SIG-M5 treated with dmso at 0.1 percent for 504 hours (cell line): Measurements from ENCODE around the gene SMIM20.
A peak's percentile ranks its signal among the peaks of the same experiment; 100 is the strongest.

Experiments
- DNase-seq: peaks from one replicate; lab custom pipeline; 2025; ENCODE audit not compliant: unreplicated experiment; lab: John Stamatoyannopoulos, UW

SMIM20 gene

DNA sequence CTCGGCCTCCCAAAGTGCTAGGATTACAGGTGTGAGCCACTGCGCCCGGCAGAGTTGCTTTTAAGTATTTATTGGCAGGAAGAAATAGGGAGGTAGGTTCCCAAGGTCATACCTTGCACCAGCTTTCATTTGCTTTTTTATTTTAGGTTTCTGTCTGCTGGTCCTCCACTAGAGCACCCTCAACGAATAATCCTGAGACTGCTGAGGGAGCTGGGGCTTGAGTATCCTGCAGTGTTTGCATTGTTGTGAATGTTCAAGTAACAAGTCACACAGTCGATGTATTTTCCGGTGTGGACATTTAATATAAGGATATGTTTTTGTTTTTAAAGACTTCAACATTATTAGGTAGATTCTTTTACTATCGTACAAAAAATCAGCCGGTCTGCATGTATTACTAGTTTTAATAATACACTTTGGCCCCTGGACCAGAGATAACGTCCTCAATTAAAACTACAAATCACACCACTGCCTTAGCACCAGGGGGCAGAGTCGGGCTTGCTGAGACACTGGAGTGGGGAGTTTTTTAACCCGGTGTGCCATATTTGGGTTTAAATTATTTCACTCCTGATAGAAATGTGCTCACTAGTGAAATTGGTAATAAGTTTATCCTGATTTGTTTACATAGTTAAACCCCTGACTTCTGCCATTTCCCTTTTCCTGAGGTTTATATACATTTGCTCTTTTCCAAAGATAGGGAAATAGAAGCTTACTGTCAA, 11.6 kb downstream of the SMIM20 start:
- peak; percentile 9 for DNase-seq

DNA sequence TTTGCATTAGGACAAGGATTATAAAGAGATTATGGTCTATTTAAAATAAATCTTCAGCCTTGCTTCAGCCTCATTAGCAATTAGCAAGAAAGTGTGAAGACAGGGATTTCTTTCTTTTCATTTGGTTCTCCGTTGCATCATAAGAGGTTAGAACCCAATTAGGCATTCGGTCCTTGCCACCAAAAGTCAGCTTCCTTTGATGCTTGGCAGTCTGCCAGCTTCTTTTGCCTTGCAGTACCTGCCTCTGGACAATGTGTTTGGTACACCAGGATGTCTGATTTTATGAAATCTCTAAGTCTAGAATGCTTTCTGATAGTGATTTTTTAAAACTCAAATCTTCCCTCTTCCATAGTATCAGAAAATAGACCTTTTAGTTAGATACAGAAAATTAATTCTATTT, 12.4 kb downstream of the SMIM20 start:
- DNase-seq: no peak

DNA sequence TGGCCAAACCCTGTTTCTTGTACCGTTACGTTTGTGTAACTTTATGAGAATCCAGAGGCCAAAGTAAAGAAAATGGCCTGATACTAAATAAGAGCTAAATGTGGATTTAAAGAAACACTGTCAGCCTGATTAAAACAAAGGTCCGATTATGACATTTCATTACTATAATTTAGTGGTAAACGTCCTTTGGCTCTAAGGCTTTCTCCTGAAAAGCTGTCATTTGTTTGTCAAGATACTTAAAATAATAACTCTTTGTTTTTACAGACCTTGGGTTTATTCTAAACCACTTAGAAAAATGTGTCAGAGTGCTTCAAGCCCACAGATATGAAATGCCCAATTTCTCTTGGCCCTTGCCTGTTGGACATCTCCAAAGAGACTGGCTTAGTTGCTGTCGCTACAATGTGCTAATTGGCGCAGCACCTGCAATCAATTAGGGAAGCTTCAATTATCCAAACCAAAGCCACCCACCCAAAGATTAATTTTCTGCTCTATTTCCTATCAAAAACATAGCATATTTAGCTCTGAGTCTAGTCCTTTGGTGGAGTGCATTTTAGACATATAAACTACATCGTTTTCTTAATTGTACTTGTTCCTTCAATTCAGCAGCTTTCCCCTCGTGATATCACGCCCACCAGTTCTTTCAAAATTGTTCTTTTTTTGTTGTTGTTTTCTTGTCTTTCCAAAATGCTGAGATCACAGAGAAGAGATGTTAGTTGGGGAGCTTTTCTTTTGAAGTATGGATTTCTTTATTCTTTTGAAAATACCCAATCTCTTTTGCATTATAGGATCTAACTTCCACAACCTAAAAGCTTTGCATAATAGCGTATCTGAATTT, 13.6 kb downstream of the SMIM20 start:
- no peak for DNase-seq

DNA sequence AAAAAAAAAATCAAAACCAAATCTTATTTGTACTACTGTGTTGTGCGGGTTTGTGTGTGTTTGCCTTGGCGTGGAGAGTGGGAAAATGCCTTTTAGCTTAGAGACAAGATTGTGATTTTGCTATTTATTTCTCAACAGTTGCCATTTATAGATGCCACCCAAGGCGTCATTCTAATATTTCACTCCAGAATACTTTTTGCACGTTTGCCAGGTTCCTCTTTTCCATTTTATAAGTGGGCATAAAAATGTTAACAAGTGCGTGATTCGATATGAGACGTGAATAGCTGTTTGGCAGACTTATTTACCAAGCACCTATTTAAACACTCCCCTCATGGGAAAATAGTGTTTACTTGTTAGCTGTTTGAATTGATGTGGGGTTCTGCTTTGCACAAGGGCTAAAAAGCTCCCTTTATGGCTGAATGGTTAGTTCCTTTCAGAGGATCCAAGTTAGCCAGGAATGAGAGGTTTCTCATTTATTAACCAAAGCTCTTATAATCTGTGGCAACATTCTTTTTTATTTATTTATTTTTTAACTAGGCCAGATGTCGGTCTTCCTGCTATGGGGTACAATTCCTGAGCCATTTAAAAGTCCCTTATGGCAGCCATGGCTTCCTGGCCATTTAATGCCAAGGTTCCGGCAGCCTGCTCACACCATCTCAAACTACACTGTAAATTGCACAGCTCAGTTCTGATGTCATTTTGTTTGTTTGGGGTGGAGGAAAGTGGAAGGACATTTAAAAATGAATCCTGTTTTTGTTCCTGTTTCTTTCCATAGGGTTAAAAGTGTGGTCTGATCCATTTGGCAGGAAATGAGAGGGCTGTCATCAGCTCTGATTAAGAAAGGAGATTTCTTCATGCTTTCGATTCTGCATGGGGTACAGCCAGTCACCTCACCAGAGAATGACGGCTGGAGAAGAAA, 14.6 kb downstream of the SMIM20 start:
- DNase-seq: peak; percentile 57

DNA sequence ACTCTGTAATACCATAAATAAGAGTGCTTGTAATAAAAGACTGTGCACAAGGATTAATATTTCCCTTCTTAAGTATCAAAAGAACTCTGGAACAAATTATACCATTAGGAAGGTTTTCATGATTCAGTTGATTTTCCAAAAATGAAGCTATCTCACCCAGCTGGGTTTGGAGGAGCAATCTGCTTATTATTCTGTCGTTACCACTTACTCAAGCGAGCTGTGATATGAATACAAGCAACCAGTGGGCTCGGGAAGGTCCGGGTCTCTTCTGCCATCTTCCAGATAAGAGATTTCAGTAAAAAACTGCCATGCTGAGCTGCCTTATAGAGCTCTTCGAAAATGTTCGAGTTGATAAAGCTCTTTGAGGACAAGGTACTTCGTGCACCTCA, 15.3 kb downstream of the SMIM20 start:
- DNase-seq: no peak

DNA sequence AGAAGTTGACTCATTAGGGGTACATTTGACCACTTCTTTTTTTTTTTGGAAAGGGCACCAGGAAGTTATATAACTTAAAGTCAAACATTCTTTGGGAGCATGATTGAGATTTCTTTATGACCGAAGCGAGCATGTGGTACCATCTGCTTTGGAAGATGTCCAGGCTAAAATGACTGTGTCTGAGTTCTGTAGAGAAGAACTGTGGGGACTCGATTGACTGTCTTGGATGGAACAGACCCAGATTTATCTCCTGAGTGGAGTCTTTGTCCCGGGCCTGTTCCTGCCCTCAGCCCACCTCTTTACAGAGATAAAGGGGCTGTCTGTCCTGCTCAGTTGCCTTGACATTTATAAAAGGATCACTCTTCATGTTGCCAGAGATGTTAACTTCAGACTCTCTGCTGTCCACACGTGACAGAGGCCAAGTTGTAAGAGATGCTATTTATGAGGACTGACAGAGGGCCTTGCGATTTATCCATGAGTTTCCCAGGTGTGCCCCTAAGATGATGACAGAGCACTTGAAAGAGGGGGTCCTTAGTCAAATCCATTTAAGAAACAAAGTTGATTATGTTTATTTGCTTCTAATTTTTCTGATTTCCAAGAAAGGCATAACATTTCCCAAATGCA, 16.8 kb downstream of the SMIM20 start:
- no peak for DNase-seq

DNA sequence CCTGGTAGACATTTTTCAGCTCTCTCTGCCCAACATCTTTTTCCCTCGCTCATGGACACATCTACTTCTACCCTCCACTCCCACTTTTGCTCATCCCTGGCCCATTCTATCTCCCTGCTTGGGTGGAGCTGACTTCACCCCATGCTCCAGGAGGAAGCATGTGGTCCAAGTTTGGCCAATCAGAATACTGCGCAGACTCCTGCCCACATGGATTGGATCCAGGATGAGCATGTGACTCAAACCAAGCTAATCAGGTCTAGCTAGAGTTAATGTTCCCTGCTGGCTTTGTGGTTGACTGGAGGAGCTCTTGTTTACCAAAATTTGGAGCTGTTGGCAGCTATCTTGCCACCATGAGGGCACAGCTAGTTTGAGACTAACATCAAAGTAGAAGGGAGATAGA, 22.7 kb downstream of the SMIM20 start:
- DNase-seq: no peak

DNA sequence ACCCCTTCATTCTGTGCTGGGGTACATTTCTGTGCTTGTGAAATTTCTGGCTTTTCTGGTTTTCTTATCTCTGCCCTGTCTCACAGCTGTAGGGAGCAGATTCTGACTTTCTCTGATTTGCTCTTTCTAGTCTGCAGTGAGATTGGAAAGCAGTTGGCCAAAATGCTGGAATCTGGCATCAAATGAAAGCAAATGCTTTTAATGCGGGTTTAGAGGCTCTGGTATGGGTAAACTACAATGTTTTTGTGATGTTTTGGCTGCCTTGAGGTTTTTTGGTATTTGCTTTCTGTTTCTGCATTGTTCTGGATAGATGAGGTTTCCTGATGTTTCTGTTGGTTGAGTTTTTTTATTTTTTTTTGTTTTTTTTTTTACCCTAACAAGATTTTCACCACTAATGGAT, 23.8 kb downstream of the SMIM20 start:
- DNase-seq: no peak

DNA sequence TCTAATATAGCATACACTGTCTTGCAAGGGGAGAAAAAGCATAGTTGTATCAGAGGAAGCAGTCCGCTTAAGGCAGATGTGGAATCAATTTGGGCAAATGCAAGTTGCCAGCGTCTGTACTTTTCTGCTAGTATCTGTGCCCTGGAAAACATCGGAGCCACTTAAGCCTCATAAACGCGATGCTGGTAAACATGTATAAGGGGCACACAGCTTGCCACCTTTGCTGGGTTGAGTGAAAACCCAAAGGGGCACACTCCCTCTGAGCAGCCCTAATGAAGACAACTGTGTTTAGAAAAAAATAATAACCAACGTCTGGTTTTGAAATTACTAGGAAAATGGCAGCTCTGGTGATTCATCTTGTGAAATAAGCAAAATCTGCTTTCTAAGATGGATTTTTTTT, 24.3 kb downstream of the SMIM20 start:
- DNase-seq: no peak

DNA sequence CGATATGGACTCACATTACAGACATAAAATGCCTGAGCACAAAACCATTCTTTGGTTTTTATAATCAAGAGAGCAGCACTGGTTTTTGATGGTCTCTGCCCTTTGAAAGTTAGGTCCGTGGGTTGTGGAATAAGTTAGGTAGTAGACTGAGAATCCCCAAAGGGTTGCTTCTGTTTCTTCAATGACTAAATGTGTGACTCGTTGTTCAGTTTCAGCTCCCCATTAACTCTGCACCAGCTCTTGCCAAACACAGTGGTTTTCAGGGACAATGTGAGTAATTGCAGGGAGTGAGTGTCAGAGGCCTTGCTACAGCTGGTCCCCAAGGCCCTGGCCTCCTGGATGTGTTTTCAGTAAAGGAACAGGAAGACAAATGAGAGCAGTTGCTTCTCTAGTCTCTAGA, 24.8 kb downstream of the SMIM20 start:
- peak; percentile 74 for DNase-seq

DNA sequence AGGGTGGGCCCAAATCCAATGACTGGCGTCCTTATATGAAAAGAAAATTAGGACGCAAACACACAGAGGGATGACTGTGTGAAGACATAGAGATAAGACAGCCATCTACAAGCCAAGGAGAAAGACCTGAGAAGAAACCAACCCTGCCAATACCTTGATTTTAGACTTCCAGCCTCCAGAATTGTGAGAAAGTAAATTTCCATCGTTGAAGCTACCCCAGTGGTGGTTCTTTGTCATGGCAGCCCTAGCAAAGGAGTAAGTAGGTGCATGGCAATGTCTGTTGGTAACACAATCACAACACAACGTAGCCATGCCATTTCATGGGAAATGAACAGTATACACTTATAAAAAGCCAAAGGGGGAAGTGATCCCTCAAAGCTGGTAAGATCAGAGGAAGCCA, 25.3 kb downstream of the SMIM20 start:
- no peak for DNase-seq

DNA sequence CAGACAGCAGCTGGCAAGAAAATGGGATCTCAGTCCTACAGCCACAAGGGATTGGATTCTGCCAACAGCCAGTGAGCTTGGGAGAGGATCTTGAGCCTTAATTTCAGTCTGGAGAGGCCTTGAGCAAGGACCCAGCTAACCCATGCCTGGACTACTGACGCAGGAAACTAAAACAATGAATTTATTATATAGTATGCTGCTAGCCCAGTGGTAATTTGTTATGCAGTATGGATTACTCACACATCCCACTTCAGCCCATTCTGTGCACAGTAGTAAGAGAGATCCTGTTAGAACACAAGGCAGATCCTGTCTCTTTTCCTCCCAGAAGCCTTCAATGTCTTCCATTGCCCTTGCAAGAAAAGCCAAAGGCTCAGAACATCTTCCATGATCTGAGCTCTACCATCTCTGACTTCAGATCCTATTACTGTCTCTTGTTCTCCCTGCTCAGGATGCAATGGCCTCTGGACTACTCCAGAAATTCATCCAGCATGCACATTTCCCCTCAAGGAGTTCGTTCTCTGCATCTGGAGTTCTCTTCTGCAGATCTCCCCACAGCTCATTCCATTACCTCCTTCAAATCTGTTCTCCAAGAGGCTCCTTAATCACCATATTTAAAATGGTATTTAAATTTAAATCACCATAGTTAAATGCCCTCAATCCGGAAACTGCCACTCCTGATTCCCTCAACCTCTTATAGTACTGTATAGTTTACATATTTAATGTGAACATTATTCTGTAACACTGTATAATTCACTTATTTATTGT, 27.6 kb downstream of the SMIM20 start:
- no peak for DNase-seq

DNA sequence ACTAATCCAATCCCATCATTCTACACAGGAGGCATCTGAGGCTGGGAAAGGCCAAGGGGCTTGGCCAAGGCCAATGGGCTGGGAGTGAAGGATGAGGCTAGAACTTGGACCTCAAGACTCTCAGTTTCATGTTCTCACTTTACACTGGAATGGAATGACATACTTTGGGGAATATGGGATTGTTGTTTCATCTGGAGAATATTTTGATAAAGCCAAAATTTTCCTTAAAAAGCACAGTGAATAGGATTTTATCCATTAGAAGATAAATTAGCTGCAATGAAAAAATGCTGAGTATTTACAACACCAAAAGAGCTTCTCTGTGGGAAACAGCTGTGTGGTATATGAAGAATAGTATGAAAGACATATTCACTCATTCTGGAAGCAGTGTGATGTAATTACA, 29.3 kb downstream of the SMIM20 start:
- DNase-seq: no peak

DNA sequence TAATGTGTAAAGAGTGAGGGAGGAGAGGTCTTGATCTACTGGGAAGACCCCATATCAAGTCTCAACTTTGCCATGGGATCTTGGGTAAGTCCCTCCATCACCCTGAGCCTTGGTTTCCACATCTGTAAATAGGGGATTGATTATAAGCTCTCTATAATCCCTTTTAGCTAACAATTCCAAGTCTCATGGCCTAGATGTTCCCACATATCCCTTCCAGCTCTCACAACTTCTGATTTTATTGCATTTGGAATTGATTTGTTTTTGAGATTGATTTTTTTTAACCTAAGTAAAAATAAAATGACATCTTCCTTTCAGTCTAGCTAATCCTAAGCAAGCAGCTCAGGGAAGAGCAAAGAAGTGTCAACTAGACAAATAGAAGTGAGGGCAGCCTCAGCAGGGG, 29.8 kb downstream of the SMIM20 start:
- DNase-seq: no peak

DNA sequence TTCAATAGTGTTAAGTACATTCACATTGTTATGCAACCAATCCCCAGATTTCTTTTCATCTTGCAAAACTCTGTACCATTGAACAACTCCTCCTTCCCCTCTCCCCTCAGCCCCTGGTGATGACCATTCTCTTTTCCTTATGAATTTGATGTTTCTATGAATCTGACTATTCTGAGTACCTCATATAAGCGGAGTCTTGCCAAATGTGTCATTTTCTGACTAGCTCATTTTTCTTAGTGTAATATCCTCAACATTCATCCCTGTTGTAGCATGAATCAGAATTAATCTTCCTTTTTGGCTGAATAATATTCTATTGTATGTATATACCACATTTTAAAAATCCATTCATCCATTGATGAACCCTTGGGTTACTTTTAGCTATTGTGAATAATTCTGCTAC, 34.0 kb downstream of the SMIM20 start:
- no peak for DNase-seq

DNA sequence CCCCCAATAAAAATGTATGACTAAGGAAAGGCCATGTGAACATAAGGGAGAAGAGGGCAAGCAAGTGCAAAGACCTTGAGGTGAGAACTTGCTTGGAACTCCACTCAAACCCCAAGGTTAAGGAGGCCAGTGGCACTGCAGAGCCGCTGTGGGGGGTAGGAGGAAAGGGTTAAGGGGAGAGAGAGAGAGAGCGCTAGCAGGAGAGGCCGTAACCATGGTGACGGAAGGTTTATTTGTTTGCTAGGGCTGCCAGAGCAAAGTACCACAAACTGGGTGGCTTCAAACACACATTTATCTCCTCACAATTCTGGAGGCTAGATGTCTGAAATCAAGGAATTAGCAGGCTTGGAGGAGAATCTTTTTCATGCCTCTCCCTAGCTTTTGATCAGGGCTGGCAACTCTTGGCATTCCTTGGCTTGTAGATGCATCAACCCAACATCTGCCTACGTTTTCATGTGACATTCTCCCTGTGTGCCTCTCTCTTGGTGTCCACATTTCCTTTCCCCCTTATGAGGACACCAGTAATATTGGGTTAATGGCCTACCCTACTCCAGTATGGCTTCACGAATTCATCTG, 35.2 kb downstream of the SMIM20 start:
- no peak for DNase-seq

DNA sequence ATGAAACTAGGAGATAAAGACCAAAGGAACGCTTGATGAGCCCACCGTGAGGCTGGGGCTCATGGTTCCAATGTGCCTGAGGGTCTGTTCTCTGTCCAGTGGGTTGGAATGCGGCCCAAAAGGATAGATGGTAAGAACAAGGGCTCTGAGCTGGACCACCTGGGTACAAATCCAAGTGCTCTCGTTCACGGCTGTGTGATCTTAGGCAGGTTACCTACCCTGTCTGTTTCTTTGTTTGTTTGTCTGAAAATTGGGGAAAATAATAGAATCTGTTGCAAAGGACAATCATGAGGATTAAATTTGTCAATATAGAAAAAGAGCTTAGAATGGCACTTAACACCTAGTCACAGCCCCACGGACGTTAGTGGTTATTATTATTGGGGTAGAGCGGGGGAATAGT, 36.0 kb downstream of the SMIM20 start:
- DNase-seq: no peak

DNA sequence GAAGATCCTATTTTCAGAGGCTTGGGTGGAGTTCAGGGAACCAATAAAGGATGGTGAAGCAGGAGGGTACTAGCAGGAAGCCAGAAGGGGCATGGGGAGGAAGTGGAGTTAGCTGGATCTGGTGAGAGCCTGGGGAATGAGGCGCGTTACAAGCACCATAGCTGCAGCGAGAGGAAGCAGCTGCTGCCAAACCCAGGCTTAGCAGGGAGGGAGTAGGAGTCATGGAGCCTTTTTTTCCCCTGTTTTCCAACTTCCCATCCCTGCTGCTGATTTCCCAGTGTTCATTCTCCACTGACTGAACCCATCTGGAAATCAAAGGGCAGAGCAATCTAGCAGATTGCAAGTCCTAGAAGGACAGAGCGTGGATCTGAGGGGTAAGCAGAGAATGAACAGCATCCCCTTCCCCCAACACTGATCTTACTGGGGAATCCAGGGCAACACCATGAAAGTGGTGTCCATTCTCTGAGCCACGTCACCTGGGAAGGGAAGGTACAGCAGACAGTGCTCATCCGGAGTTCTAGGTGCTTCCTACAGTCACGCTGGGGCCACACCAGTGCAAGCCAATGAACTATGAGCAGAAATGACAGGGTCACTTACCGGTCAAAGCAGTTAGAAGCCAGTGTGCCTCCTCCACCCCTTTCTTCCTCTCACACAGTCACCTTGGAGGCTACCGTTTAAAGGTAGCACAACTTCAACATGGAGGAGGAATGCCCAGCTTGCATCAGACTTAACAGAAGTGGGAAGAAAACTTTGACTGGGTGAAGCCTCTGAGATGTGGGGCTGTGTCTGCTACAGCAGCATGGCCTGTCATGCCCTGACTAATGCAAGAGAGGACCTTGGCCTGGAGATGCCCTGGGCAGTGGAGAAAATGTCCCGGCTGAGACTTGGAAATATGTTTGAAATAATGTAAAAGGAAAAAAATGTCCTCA, 36.7 kb downstream of the SMIM20 start:
- no peak for DNase-seq

DNA sequence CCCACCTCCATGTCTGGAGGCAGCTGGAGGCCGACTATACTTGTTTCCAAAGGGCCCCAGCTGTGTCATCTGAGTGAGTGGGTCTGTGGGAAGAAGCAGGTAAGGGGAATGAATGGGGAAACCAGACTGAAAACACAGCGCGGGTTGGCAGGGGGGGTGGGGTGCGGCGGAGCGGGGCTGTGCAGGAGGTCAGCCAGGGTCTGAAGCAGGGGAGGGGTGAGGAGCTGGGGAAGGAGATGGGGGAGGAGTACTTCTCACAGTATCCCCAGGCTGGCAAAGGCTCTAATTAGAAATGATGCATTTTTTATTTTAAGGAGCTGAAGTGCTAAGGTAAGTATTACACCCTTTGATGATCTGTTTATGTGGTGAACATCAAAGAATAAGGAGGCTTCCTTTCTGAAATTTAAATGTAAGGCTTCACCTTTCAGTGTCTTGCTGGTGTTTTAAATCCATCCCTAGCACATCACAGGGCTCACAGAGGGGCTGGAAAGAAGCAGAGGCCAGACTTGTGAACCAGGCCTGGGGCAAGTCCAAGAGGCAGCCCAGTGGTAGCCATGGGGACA, 37.5 kb downstream of the SMIM20 start:
- DNase-seq: no peak
